ENCODE data around the gene SHISA6.
A peak's percentile ranks its signal among the peaks of the same experiment; 100 is the strongest.

SHISA6 gene

GRCh38 chr17:11610999-11611566, 370.1 kb downstream of the SHISA6 start:
- peak; percentile 47; the same call in 1 of the 2 replicates for TF ChIP-seq TCF4 (CRISPR knock-in tag; IDR thresholded peaks at IDR 0.05; ENCODE audit: borderline replicate concordance)
- TF ChIP-seq SNAI2 (CRISPR knock-in tag; IDR thresholded peaks at IDR 0.05): no peak
- no peak for TF ChIP-seq CSDC2 (CRISPR knock-in tag; IDR thresholded peaks at IDR 0.05)
- TF ChIP-seq ZC3H10 (CRISPR knock-in tag; IDR thresholded peaks at IDR 0.05): no peak
- no peak; the same call in 2 of the 3 replicates for ATAC-seq

DNA sequence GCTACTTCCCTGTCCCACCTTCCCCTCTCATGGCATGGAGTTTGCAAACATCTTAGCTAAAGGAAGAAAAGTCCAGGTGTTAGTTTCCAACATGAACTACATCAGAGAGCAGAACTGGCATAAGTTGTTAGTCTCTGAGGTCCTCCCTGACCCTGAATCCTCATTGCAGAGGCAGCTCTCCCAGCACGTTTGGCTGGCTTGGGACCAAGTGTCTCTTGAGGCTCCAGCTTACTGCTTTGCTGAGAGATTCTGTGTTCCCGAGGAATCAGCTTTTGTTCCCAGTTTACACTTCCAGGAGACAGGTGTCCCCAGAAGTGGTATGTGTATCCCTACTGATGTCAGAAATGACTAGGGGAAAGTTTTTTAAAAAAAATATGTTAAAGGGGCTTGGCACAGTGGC, 371.9 kb downstream of the SHISA6 start:
- TF ChIP-seq ZNF8 (CRISPR knock-in tag; IDR thresholded peaks at IDR 0.05) (no peak), BACH2 (CRISPR knock-in tag; IDR thresholded peaks at IDR 0.05; ENCODE audit: borderline replicate concordance) (no peak), ARNTL (CRISPR knock-in tag; IDR thresholded peaks at IDR 0.05; ENCODE audit: borderline replicate concordance, low read depth) (no peak), TCF4 (CRISPR knock-in tag; IDR thresholded peaks at IDR 0.05; ENCODE audit: borderline replicate concordance) (no peak), GLIS3 (CRISPR knock-in tag; IDR thresholded peaks at IDR 0.05) (no peak), ZC3H10 (CRISPR knock-in tag; IDR thresholded peaks at IDR 0.05) (no peak), ZFP30 (CRISPR knock-in tag; IDR thresholded peaks at IDR 0.05) (no peak), ZNF565 (CRISPR knock-in tag; conservative IDR thresholded peaks at IDR 0.05; ENCODE audit: low read depth) (no peak), SNAI2 (CRISPR knock-in tag; IDR thresholded peaks at IDR 0.05) (no peak), ISL1 (CRISPR knock-in tag; IDR thresholded peaks at IDR 0.05) (no peak)
- TF ChIP-seq, protein P1, sequence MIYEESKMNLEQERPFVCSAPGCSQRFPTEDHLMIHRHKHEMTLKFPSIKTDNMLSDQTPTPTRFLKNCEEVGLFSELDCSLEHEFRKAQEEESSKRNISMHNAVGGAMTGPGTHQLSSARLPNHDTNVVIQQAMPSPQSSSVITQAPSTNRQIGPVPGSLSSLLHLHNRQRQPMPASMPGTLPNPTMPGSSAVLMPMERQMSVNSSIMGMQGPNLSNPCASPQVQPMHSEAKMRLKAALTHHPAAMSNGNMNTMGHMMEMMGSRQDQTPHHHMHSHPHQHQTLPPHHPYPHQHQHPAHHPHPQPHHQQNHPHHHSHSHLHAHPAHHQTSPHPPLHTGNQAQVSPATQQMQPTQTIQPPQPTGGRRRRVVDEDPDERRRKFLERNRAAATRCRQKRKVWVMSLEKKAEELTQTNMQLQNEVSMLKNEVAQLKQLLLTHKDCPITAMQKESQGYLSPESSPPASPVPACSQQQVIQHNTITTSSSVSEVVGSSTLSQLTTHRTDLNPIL (CRISPR knock-in tag; IDR thresholded peaks at IDR 0.05; ENCODE audit: low read depth): no peak
- ATAC-seq: no peak

All from SK-N-SH treated with all-trans-retinoic acid at 6 μM for 48 hours (cell line).